NK-92 (cell line): Measurements from ENCODE around the gene DDOST.
"Not testable (repeated sequence)": the region's sequence is repeated elsewhere in the genome, so short reads cannot be mapped to it uniquely, and the experiment has no call there.

Experiments used
- DNase-seq: peaks from one replicate; lab custom pipeline; 2025; ENCODE audit not compliant: unreplicated experiment; lab: John Stamatoyannopoulos, UW

The DDOST gene

DNA sequence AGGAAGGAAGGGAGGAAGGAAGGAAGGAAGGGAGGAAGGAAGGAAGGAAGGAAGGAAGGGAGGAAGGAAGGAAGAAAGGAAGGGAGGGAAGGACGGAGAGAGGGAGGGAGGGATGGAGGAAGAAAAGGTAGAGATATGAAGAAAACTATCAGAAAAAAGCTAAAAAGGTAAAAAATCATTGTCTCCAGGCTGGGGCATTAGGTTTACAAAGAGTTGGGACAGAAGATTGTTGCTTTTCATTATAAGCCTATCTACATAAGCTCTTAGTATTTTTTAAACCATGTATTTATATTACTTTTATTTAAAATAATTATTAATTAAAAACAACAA, 35.1 kb downstream of the DDOST start:
- no peak for DNase-seq

DNA sequence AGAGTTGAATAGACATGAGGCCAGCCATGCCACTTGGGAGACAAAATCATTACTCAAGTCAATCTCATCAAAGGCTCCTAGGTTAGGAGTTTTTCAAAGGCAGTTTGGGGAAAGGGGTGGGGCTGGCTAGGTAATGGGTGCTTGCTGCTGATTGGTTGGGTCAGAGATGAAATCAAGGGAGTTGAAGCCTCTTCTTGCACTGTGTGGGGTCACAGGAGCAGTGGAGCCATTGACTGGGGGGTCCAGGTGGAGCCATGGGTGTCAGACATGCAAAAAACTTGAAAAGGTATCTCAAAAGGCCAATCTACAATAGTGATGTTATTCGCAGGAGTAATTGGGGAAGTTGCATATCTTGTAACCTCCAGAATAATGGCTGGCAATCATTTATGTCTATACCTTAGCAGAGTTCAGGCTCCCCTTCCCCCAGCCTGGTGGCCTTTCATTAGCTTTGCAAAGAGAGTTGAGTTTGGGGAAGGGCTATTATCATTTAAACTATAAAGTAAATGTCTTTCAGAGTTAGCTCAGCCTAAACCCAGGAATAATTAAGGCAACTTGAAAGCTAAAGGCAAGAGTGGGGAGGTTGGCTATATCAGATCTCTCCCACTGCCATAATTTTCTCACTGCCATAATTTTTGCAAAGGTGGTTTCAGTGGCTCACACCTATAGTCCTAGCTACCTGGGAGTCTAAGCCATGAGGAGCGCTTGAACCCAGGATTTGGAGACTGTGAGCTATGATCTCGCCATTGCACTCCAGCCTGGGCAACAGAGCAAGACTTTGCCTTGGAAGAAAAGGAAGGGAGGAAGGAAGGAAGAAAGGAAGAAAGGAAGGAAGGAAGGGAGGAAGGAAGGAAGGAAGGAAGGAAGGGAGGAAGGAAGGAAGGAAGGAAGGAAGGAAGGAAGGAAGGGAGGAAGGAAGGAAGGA, 35.7 kb downstream of the DDOST start:
- DNase-seq = no peak

DNA sequence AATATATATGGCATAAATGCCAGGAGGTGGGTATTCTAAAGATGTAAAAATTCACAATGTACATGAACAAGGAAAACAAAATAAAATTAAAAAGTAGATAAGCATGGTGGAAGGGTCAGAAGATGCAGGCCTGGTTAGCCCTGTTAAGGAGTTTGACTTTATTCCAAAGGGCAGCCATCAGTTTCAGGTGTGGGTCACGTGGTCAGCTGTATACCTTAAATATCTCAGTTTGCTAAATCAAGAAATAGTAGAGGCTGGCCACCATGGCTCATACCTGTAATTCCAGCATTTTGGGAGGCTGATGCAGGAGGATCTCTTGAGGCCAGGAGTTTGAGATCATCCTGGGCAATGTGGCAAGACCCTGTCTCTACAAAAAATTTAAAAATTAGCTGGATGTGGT, 36.5 kb downstream of the DDOST start:
- no peak for DNase-seq

DNA sequence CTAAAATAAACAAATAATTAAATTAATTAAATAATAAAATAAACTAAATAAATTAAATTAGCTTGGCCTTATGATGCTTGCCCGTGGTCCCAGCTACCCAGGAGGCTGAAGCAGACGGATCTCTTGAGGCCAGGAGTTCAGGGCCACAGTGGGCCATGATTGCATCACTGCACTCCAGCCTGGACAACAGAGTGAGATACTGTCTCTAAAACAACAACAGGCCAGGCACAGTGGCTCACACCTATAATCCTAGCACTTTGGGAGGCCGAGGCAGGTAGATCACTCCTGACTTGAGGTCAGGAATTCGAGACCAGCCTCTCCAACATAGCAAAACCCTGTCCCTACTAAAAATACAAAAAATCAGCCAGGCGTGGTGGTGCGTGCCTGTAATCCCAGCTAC, 40.2 kb downstream of the DDOST start:
- no peak for DNase-seq

DNA sequence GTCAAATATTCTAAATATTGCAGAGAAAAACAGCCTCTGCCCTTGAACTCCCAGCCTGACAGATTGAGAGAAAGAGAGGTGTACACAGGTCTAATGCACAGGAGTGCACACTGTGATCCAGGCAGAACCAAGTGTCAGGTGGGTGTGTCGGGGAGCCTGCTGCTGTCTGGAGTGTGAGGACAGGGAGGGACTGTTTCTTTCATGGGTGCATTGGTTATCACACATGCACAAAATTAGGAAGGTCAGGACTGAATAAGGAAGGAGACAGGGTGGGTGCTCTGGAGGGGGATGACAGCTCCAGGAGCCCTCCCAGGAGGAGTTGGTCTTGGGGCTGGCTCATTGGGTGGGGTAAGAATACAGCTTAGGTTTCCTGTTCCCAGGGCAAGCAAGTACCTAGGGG, 41.2 kb downstream of the DDOST start:
- no peak for DNase-seq

DNA sequence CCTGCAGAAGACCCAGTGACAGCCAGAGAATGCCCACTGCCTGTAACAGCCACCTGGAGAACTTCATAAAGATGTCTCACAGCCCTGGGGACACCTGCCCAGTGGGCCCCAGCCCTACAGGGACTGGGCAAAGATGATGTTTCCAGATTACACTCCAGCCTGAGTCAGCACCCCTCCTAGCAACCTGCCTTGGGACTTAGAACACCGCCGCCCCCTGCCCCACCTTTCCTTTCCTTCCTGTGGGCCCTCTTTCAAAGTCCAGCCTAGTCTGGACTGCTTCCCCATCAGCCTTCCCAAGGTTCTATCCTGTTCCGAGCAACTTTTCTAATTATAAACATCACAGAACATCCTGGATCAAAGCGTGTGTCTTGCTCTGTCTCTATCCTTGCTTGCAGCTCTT, 42.6 kb downstream of the DDOST start:
- no peak for DNase-seq

DNA sequence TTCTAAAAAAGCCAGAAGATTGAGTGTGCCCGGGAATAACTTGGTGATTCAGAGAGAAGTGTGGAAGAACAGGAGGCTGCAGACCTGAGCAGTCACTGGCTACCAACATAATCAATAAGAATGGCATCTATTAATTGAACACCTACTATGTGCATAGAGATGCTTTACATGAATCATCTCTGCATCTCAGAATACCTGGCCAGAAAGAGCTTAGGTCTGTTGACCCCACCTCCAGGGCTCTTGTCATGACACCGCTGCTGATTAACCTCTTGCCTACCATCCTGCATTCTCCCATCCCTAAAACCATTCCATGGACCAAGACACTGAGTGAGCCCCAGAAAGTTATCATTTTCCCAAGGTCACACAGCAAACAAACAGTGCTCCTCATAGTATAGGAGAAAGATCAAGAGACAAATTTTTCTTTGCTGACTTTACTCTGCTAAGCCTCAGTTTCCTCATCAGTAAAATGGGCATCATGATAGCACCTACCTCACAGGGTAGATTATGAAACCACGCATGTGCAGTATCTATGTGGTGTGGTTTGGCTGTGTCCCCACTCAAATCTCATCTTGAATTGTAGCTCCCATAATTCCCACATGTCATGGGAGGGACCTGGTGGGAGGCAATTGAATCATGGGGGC, 44.2 kb downstream of the DDOST start:
- no peak for DNase-seq

GRCh38 chr1:20615946-20616846, 45.0 kb downstream of the DDOST start:
- no peak for DNase-seq

DNA sequence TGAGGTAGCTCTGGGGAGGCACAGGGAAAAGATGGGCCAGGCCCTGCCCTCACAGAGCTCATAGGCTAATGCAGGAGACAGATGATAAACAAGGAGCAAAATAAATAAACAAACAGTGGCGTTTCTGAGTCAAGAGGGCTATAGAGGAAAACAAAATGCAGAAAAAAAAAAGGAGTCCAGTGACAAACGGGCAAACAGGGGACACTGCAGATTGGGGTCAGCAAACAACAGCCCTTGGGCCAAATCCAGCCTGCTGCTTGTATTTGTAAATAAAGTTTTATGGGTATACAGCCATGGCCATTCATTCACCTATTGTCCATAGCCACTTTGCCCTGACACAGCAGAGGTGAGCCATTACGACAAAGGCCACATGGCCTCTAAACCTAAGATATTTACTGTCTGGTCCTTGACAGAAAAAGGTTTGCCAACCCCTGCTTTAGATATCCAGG, 47.0 kb downstream of the DDOST start:
- no peak for DNase-seq

- DNase-seq = no peak
These were observed 48.9 kb downstream of the DDOST start for GRCh38 chr1:20612221-20612746.

GRCh38 chr1:20611652-20612051, 49.5 kb downstream of the DDOST start:
- DNase-seq = no peak

DNA sequence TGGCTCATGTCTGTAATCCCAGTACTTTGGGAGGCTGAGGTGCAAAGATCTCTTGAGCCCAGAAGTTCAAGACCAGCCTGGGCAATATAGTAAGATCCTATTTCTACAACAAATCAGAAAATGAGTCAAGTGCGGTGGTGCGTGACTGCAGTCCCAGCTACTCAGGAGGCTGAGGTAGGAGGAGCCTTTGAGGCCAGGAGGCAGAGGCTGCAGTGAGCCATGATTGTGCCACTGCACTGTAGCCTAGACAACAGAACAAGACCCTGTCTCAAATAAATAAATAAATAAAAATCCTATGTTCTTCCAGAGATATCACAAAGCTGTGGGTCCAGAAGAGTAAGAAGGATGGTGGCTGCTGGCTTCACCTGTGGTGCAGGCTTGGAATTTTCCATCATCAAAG, 50.2 kb downstream of the DDOST start:
- no peak for DNase-seq

- no peak for DNase-seq
These were observed 51.6 kb downstream of the DDOST start for GRCh38 chr1:20609541-20609940.

DNA sequence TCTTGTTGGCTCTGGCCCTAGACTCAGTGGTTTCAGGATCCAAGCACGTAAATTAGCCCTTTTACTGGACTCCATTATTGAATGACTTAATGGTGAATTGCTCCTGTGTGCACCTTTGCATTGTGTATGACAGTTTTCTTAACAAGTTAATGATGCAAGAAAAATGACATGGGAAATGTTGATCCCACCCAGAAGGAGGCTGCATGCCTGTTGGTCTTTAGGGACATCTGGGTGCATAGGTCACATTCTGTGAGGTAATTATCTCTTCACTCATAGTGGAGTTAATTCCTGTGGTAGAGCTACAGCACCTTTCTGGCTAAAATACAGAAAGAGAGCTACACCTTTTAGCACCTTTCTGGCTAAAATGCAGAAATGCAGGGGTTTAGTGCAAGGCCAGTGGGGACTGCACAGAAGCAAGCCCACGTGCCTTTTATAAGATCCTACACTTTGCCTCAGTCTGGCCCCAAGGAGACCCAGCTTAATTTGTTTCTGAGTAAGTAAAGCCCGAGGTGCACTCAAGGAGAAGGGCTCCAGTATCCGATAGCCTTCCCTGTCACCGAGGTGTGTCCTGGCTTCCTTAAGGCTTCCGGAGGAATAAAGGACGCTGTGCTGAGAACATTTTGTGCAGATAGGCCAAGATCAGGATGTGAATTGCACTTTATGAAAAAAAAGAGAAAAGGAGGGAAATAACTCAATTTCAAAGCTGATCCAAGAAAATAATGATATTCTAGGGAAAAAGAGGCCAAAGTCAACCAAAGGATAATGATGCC, 54.2 kb downstream of the DDOST start:
- DNase-seq = not testable (repeated sequence)

- DNase-seq = no peak
These were observed 56.5 kb downstream of the DDOST start for GRCh38 chr1:20604678-20605077.

GRCh38 chr1:20603504-20604464, 57.4 kb downstream of the DDOST start:
- no peak for DNase-seq

DNA sequence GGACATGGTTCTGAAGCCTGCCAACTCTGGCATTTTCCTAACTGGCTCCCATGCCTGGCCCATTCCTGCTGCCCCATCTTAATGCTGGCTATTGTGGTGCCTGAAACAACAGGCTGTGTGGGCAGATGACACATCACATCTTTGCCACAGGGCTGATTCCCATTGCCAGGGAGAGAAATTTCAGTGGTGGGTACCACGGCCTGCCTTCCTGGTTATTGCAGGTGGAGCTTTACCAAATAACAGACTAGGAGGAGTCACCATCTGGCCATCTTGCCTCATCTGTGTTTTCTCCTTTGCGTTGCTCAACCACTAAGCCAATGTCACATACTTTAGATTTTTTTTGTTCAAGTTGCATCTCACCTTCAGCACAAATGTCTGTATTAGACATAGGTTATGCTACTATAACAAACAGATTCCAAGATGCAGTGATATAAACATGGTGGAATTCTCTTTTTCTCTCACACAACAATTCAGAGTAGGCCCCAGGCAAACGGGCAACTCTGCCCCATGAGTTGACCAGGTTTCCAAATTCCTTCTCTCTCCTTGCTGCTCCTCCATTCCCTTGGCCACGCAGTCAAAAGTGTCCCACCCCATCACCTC, 58.2 kb downstream of the DDOST start:
- no peak for DNase-seq
